Measurements from ENCODE around the gene NDUFA13.

NDUFA13 gene

GRCh38 chr19:19538061-19538784 is 22.2 kb downstream of the NDUFA13 start, which contains the start of gene CILP2 (continued):
- TF ChIP-seq ZNF639 (tag by site-specific recombination; IDR thresholded peaks at IDR 0.05) (no peak), ZNF391 (tag by site-specific recombination; IDR thresholded peaks at IDR 0.05; ENCODE audit: borderline replicate concordance, low read depth) (no peak), ZNF311 (tag by site-specific recombination; IDR thresholded peaks at IDR 0.05; ENCODE audit: borderline replicate concordance) (no peak), ZBTB44 (tag by site-specific recombination; IDR thresholded peaks at IDR 0.05) (no peak), ZNF692 (tag by site-specific recombination; IDR thresholded peaks at IDR 0.05) (no peak), ZSCAN23 (tag by site-specific recombination; IDR thresholded peaks at IDR 0.05) (no peak), ZNF76 (tag by site-specific recombination; IDR thresholded peaks at IDR 0.05; ENCODE audit: borderline replicate concordance, low read depth) (peak; percentile 41; the same call in 1 of the 2 replicates), ZBTB48 (tag by site-specific recombination; IDR thresholded peaks at IDR 0.05) (0 out of 2 replicates have a peak, but pooled peaks have one; percentile 16), ZNF19 (tag by site-specific recombination; IDR thresholded peaks at IDR 0.05; ENCODE audit: low read depth) (no peak), ZNF610 (tag by site-specific recombination; IDR thresholded peaks at IDR 0.05; ENCODE audit: borderline replicate concordance) (no peak), ZNF791 (tag by site-specific recombination; IDR thresholded peaks at IDR 0.05) (no peak), ZNF777 (tag by site-specific recombination; IDR thresholded peaks at IDR 0.05; ENCODE audit: borderline replicate concordance) (no peak), ZNF449 (tag by site-specific recombination; IDR thresholded peaks at IDR 0.05) (no peak), PRDM1 (tag by site-specific recombination; IDR thresholded peaks at IDR 0.05) (no peak), ZNF324 (tag by site-specific recombination; IDR thresholded peaks at IDR 0.05) (no peak), ZBTB49 (tag by site-specific recombination; IDR thresholded peaks at IDR 0.05; ENCODE audit: low read depth) (no peak), SCRT1 (tag by site-specific recombination; IDR thresholded peaks at IDR 0.05; ENCODE audit: borderline replicate concordance) (no peak), HOXA7 (CRISPR knock-in tag; IDR thresholded peaks at IDR 0.05; ENCODE audit: borderline replicate concordance) (no peak), ZNF549 (tag by site-specific recombination; IDR thresholded peaks at IDR 0.05) (no peak), SP2 (tag by site-specific recombination; IDR thresholded peaks at IDR 0.05) (peak; percentile 46), ZNF473 (tag by site-specific recombination; IDR thresholded peaks at IDR 0.05) (no peak), ZNF510 (tag by site-specific recombination; IDR thresholded peaks at IDR 0.05; ENCODE audit: insufficient replicate concordance) (no peak), ZNF654 (tag by site-specific recombination; IDR thresholded peaks at IDR 0.05; ENCODE audit: low read depth) (no peak), TCF7L2 (IDR thresholded peaks at IDR 0.05; ENCODE audit: borderline replicate concordance, low read depth, low read length) (no peak), PRDM4 (tag by site-specific recombination; IDR thresholded peaks at IDR 0.05) (no peak), ZNF747 (tag by site-specific recombination; IDR thresholded peaks at IDR 0.05) (no peak), ZNF202 (tag by site-specific recombination; IDR thresholded peaks at IDR 0.05; ENCODE audit: borderline replicate concordance) (no peak), ZNF555 (tag by site-specific recombination; conservative IDR thresholded peaks at IDR 0.05) (no peak), KLF10 (tag by site-specific recombination; IDR thresholded peaks at IDR 0.05) (no peak)
